ENCODE results near the gene RASAL2. TPM values are rescaled to one million over a fixed set of nuclear protein-coding genes. Genes with fewer than 3 reads are reported as not detected.

RASAL2 gene
- total and polyA plus RNA-seq, 9 of the 15 experiments (the other 6 are each of a cell fraction or from before 2014, with no cell fraction given) = 0.13 to 1.0 (median 0.62) TPM

DNA sequence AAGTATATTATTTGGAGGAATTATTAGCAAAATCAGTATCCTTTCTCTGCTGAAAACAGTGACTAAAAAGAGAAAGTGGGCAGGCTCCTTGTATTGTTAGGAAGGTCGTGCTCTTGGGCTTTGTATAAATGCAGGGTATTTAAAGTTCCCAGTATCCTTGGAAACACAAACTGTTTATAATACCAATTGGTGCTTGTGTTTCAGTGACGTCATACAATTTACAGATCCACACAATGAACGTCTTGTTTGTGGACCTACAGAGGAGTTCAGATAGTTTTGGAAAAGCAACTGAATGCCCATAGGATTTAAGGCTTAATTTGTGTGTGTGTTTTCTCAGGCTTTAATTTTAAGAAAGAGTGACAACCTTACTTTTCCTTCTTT is 168.2 kb downstream of the RASAL2 start:
- intact Hi-C loops (cut with micrococcal nuclease) (no loop called here), in situ Hi-C loops (cut with MboI) (no loop called here)
- H3K27ac ChIP-seq (ENCODE audit: extremely low read depth, low read depth, low read length) = no peak overlapping the region
- DNase-seq (ENCODE audit: extremely low read depth in 1 of 4, low spot score in 3 of 4) (no peak), ATAC-seq (no peak), FAIRE-seq (no peak)
- WGBS (ENCODE audit: insufficient coverage, low coverage, missing lambda C conversion rate) = 0% methylated on average over 3 of the region's 3 CpGs
- H3K36me3 ChIP-seq (ENCODE audit: control insufficient read depth, insufficient read depth, low read length) = no peaks in the 10 kb centered on the region
- no TSS peak for BruUV-seq (replicated peaks)
- H3K4me2 ChIP-seq (ENCODE audit: insufficient read depth, low read length) = no peak overlapping the region
- no peaks in the 10 kb centered on the region for H4K20me1 ChIP-seq (replicated peaks; ENCODE audit: control insufficient read depth, insufficient read depth, low read length)
- ChIA-PET POLR2A (no interaction called here), CTCF (ENCODE audit: low intra/inter-chr PET ratio) (interaction anchor here (0.7 kb wide), 1 partner anchor 80 kb away, joined by 3 read pairs; no protein-coding TSS in a partner anchor)
- no peak overlapping the region for H2AFZ ChIP-seq (ENCODE audit: low read depth, low read length)
- H3K79me2 ChIP-seq (ENCODE audit: control insufficient read depth, insufficient read depth, low read length) = no peaks in the 10 kb centered on the region
- TF ChIP-seq ATF1 (CRISPR knock-in tag; IDR thresholded peaks at IDR 0.05) (no peak), ATF1 (tag; IDR thresholded peaks at IDR 0.05) (0 out of 2 replicates have a peak, but pooled peaks have one; percentile 24)
- TF ChIP-seq, protein P1, sequence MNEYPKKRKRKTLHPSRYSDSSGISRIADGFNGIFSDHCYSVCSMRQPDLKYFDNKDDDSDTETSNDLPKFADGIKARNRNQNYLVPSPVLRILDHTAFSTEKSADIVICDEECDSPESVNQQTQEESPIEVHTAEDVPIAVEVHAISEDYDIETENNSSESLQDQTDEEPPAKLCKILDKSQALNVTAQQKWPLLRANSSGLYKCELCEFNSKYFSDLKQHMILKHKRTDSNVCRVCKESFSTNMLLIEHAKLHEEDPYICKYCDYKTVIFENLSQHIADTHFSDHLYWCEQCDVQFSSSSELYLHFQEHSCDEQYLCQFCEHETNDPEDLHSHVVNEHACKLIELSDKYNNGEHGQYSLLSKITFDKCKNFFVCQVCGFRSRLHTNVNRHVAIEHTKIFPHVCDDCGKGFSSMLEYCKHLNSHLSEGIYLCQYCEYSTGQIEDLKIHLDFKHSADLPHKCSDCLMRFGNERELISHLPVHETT (CRISPR knock-in tag; conservative IDR thresholded peaks at IDR 0.05 in 1 of 2, IDR thresholded peaks at IDR 0.05 in 1 of 2) = no peak
- H3K9ac ChIP-seq (ENCODE audit: insufficient read depth in 1 of 2, low read depth in 2 of 2, low read length in 2 of 2) = no peak overlapping the region
- no peaks in the 10 kb centered on the region for H3K9me3 ChIP-seq (replicated peaks; ENCODE audit: control insufficient read depth, insufficient read depth, low read depth, low read length)
- H3K4me1 ChIP-seq (replicated peaks in 1 of 2; ENCODE audit: control insufficient read depth in 2 of 2, insufficient read depth in 2 of 2, low read length in 2 of 2) = no peaks in the 10 kb centered on the region
- no peak overlapping the region for H3K4me3 ChIP-seq
- H3K9me1 ChIP-seq (ENCODE audit: control insufficient read depth, insufficient read depth, low read length) = no peaks in the 10 kb centered on the region
- H3K27me3 ChIP-seq (ENCODE audit: control insufficient read depth in 2 of 2, insufficient read depth in 2 of 2, low read length in 2 of 2) = no peaks in the 10 kb centered on the region

DNA sequence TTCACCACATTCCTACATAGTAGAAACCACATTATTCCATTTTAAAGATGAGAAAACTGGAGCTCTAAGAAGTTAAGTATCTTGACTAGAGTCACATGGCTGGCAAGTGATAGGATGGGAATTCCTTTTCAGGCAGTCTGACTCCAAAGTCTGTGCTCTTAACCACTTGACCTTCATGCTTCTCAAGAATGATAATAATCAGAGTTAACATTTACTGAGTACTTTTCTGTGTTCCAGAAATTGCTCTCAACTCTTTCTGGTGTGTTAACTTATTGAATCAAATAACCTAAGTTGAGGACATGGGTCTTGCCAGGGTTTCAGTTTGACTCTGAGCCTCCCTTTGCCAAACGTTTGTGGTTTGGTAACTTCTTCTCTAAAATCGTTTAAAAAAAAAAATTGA is 169.4 kb downstream of the RASAL2 start:
- Histone ChIP-seq H3K4me3 (no peak overlapping the region), H2AFZ (ENCODE audit: low read depth, low read length) (no peak overlapping the region), H3K9me3 (replicated peaks; ENCODE audit: control insufficient read depth, insufficient read depth, low read depth, low read length) (no peaks in the 10 kb centered on the region), H3K4me1 (replicated peaks in 1 of 2; ENCODE audit: control insufficient read depth in 2 of 2, insufficient read depth in 2 of 2, low read length in 2 of 2) (no peaks in the 10 kb centered on the region), H3K27ac (ENCODE audit: extremely low read depth, low read depth, low read length) (no peak overlapping the region), H3K79me2 (ENCODE audit: control insufficient read depth, insufficient read depth, low read length) (no peaks in the 10 kb centered on the region), H4K20me1 (replicated peaks; ENCODE audit: control insufficient read depth, insufficient read depth, low read length) (no peaks in the 10 kb centered on the region), H3K9me1 (ENCODE audit: control insufficient read depth, insufficient read depth, low read length) (no peaks in the 10 kb centered on the region), H3K36me3 (ENCODE audit: control insufficient read depth, insufficient read depth, low read length) (no peaks in the 10 kb centered on the region), H3K4me2 (ENCODE audit: insufficient read depth, low read length) (no peak overlapping the region), H3K9ac (ENCODE audit: insufficient read depth in 1 of 2, low read depth in 2 of 2, low read length in 2 of 2) (no peak overlapping the region), H3K27me3 (ENCODE audit: control insufficient read depth in 2 of 2, insufficient read depth in 2 of 2, low read length in 2 of 2) (no peaks in the 10 kb centered on the region)
- in situ Hi-C loops (cut with MboI) = no loop called here
- WGBS (ENCODE audit: insufficient coverage, low coverage, missing lambda C conversion rate) = 0% methylated on average over 2 of the region's 2 CpGs
- ChIA-PET CTCF (ENCODE audit: low intra/inter-chr PET ratio) (no interaction called here), POLR2A (no interaction called here)
- FAIRE-seq (no peak), ATAC-seq (no peak), DNase-seq (ENCODE audit: extremely low read depth in 1 of 4, low spot score in 3 of 4) (no peak)
- BruUV-seq (replicated peaks) = no TSS peak
- intact Hi-C loops (cut with micrococcal nuclease) = no loop called here
- no peak for TF ChIP-seq ETV5 (CRISPR knock-in tag; IDR thresholded peaks at IDR 0.05; ENCODE audit: low read depth)
- TF ChIP-seq ZNF445 (CRISPR knock-in tag; IDR thresholded peaks at IDR 0.05; ENCODE audit: low read depth) = no peak
- TF ChIP-seq, protein P2, sequence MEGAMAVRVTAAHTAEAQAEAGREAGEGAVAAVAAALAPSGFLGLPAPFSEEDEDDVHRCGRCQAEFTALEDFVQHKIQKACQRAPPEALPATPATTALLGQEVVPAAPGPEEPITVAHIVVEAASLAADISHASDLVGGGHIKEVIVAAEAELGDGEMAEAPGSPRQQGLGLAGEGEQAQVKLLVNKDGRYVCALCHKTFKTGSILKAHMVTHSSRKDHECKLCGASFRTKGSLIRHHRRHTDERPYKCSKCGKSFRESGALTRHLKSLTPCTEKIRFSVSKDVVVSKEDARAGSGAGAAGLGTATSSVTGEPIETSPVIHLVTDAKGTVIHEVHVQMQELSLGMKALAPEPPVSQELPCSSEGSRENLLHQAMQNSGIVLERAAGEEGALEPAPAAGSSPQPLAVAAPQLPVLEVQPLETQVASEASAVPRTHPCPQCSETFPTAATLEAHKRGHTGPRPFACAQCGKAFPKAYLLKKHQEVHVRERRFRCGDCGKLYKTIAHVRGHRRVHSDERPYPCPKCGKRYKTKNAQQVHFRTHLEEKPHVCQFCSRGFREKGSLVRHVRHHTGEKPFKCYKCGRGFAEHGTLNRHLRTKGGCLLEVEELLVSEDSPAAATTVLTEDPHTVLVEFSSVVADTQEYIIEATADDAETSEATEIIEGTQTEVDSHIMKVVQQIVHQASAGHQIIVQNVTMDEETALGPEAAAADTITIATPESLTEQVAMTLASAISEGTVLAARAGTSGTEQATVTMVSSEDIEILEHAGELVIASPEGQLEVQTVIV (CRISPR knock-in tag; IDR thresholded peaks at IDR 0.05; ENCODE audit: borderline replicate concordance) = no peak
- no peak for TF ChIP-seq ZNF77 (CRISPR knock-in tag; IDR thresholded peaks at IDR 0.05)
- TF ChIP-seq, protein P3, sequence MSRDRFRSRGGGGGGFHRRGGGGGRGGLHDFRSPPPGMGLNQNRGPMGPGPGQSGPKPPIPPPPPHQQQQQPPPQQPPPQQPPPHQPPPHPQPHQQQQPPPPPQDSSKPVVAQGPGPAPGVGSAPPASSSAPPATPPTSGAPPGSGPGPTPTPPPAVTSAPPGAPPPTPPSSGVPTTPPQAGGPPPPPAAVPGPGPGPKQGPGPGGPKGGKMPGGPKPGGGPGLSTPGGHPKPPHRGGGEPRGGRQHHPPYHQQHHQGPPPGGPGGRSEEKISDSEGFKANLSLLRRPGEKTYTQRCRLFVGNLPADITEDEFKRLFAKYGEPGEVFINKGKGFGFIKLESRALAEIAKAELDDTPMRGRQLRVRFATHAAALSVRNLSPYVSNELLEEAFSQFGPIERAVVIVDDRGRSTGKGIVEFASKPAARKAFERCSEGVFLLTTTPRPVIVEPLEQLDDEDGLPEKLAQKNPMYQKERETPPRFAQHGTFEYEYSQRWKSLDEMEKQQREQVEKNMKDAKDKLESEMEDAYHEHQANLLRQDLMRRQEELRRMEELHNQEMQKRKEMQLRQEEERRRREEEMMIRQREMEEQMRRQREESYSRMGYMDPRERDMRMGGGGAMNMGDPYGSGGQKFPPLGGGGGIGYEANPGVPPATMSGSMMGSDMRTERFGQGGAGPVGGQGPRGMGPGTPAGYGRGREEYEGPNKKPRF (IDR thresholded peaks at IDR 0.05; ENCODE audit: low read depth, low read length) = no peak
- TF ChIP-seq FOS (IDR thresholded peaks at IDR 0.05; ENCODE audit: extremely low read depth, insufficient read length) = no peak

Measured in K562 (cell line).